Measurements from ENCODE around the gene EIPR1. TPM values are rescaled to one million over a fixed set of nuclear protein-coding genes. Genes with fewer than 3 reads are reported as not detected.

EIPR1 gene
- total and polyA plus RNA-seq, 2 of the 13 experiments (the other 11 are each of a cell fraction or from before 2014, with no cell fraction given), result 70.0 to 96.3 TPM

DNA sequence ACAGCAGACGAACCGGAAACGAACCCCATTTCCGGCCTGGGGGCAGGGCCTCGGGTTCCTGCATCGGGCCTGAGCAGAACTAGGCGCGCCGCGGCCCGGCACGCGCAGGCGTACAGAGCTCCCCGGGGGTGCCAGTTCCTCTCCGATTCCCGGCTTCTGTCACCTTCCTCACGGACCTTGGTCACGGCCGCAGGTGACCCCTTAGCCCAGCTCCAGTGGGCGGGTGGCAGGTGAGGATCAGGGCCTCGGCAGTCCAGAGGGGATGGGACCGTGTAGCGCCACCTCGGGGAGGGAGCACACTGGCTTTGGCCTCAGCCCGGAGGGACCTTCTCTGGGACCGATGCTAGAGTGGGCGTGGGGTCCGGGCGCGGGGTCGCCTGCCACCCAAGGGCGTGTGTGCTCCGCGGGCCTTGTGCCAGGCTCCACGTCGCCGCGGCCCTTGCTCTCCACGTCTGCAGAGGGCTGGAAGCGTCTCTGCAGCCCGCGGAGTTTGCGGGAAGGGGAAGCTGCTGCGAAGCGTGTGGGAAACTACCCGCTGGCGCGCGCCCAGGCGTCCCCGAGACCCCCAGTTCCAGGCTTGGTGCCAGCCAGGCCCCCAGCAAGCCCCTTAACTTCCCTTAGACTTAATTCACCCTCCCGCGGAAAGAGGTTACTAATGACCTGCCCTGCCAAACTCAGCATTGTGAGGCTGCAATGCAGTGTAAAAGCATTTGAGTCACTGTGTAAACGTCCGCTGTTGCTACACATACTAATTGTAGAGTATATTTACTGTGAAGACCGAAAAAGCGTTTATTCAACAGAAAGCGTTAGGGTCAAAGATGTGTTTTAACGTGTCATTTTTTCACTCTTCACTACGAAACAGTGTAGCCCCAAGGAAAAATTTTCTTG lies 2.3 kb upstream of the EIPR1 start, which contains the start of gene TRAPPC12 (continued):
- TF ChIP-seq, protein P1, sequence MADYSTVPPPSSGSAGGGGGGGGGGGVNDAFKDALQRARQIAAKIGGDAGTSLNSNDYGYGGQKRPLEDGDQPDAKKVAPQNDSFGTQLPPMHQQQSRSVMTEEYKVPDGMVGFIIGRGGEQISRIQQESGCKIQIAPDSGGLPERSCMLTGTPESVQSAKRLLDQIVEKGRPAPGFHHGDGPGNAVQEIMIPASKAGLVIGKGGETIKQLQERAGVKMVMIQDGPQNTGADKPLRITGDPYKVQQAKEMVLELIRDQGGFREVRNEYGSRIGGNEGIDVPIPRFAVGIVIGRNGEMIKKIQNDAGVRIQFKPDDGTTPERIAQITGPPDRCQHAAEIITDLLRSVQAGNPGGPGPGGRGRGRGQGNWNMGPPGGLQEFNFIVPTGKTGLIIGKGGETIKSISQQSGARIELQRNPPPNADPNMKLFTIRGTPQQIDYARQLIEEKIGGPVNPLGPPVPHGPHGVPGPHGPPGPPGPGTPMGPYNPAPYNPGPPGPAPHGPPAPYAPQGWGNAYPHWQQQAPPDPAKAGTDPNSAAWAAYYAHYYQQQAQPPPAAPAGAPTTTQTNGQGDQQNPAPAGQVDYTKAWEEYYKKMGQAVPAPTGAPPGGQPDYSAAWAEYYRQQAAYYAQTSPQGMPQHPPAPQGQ (CRISPR knock-in tag; IDR thresholded peaks at IDR 0.05; ENCODE audit: borderline replicate concordance), result 0 out of 2 replicates have a peak, but pooled peaks have one; percentile 22
- TF ChIP-seq ZNF644 (CRISPR knock-in tag; IDR thresholded peaks at IDR 0.05; ENCODE audit: low read depth), result no peak; the same call in 1 of the 2 replicates
- TF ChIP-seq FOXK2 (IDR thresholded peaks at IDR 0.05), result no peak; the same call in 1 of the 2 replicates
- TF ChIP-seq ISL2 (CRISPR knock-in tag; IDR thresholded peaks at IDR 0.05), result peak; percentile 60; the same call in 1 of the 2 replicates
- peak; percentile 70 for TF ChIP-seq KLF6 (CRISPR knock-in tag; IDR thresholded peaks at IDR 0.05)
- peak; percentile 97 for TF ChIP-seq MED8 (CRISPR knock-in tag; IDR thresholded peaks at IDR 0.05; ENCODE audit: insufficient replicate concordance)
- TF ChIP-seq SRSF4 (IDR thresholded peaks at IDR 0.05; ENCODE audit: low read depth, low read length, poor library complexity, severe bottlenecking), result no peak
- TF ChIP-seq ZNF773 (CRISPR knock-in tag; IDR thresholded peaks at IDR 0.05; ENCODE audit: borderline replicate concordance), result no peak; the same call in 1 of the 2 replicates
- TF ChIP-seq CEBPG (CRISPR knock-in tag; IDR thresholded peaks at IDR 0.05), result peak; percentile 85
- TF ChIP-seq TBX2 (CRISPR knock-in tag; IDR thresholded peaks at IDR 0.05; ENCODE audit: borderline replicate concordance), result peak; percentile 99
- TF ChIP-seq DNMT3B (CRISPR knock-in tag; conservative IDR thresholded peaks at IDR 0.05), result peak; percentile 61
- peak; percentile 82; the same call in 1 of the 2 replicates for TF ChIP-seq ZSCAN25 (CRISPR knock-in tag; IDR thresholded peaks at IDR 0.05)
- TF ChIP-seq ZFP90 (CRISPR knock-in tag; IDR thresholded peaks at IDR 0.05; ENCODE audit: borderline replicate concordance), result peak; percentile 94
- TF ChIP-seq, protein P2, sequence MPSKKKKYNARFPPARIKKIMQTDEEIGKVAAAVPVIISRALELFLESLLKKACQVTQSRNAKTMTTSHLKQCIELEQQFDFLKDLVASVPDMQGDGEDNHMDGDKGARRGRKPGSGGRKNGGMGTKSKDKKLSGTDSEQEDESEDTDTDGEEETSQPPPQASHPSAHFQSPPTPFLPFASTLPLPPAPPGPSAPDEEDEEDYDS (CRISPR knock-in tag; IDR thresholded peaks at IDR 0.05), result peak; percentile 32
- TF ChIP-seq ZNF607 (CRISPR knock-in tag; IDR thresholded peaks at IDR 0.05; ENCODE audit: borderline replicate concordance), result peak; percentile 98
- TF ChIP-seq ZKSCAN8 (CRISPR knock-in tag; IDR thresholded peaks at IDR 0.05; ENCODE audit: borderline replicate concordance), result no peak; the same call in none of the 2 replicates
- no peak for TF ChIP-seq CHD4 (IDR thresholded peaks at IDR 0.05; ENCODE audit: borderline replicate concordance, low read length)
- TF ChIP-seq SMC3 (IDR thresholded peaks at IDR 0.05; ENCODE audit: low read length), result no peak
- TF ChIP-seq SCMH1 (CRISPR knock-in tag; IDR thresholded peaks at IDR 0.05; ENCODE audit: borderline replicate concordance), result no peak
- no peak for TF ChIP-seq RFXANK (CRISPR knock-in tag; IDR thresholded peaks at IDR 0.05)
- TF ChIP-seq, protein P3, sequence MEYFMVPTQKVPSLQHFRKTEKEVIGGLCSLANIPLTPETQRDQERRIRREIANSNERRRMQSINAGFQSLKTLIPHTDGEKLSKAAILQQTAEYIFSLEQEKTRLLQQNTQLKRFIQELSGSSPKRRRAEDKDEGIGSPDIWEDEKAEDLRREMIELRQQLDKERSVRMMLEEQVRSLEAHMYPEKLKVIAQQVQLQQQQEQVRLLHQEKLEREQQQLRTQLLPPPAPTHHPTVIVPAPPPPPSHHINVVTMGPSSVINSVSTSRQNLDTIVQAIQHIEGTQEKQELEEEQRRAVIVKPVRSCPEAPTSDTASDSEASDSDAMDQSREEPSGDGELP (IDR thresholded peaks at IDR 0.05; ENCODE audit: borderline replicate concordance, low read depth), result no peak; the same call in 1 of the 2 replicates
- peak; percentile 88 for TF ChIP-seq HDAC2 (CRISPR knock-in tag; IDR thresholded peaks at IDR 0.05)
- TF ChIP-seq ZNF274 (CRISPR knock-in tag; IDR thresholded peaks at IDR 0.05), result peak; percentile 99
- TF ChIP-seq YEATS2 (CRISPR knock-in tag; IDR thresholded peaks at IDR 0.05; ENCODE audit: borderline replicate concordance), result peak; percentile 93
- TF ChIP-seq, protein P4, sequence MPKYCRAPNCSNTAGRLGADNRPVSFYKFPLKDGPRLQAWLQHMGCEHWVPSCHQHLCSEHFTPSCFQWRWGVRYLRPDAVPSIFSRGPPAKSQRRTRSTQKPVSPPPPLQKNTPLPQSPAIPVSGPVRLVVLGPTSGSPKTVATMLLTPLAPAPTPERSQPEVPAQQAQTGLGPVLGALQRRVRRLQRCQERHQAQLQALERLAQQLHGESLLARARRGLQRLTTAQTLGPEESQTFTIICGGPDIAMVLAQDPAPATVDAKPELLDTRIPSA (CRISPR knock-in tag; IDR thresholded peaks at IDR 0.05; ENCODE audit: borderline replicate concordance), result peak; percentile 90; the same call in 1 of the 2 replicates
- TF ChIP-seq KDM1A (CRISPR knock-in tag; IDR thresholded peaks at IDR 0.05), result no peak
- no peak for TF ChIP-seq EZH2 (conservative IDR thresholded peaks at IDR 0.05; ENCODE audit: low read depth, low read length)

Data from HepG2 (cell line).